Lower leg skin (tissue), 3 donors: ENCODE measurements around the gene IRF8.

Source experiments
- CTCF ChIP-seq, 3 donors: fragments of 450-650 bp; IDR thresholded peaks; one replicate each; pipeline ENCODE4 v1.5.1; 2016; ENCODE audit warnings: antibody characterized with exemption in 3 of 3, mild to moderate bottlenecking in 3 of 3, moderate library complexity in 2 of 3
- POLR2A ChIP-seq, 2 donors: fragments of 450-650 bp; IDR thresholded peaks; one replicate each; pipeline ENCODE4 v1.6.1; 2016 to 2017; ENCODE audit warnings: antibody characterized with exemption in 2 of 2, mild to moderate bottlenecking in 1 of 2, moderate library complexity in 1 of 2

GRCh38 chr16:85871756-85872155, 27.2 kb upstream of the IRF8 start:
- TF ChIP-seq CTCF (IDR thresholded peaks at IDR 0.05) (no peak), POLR2A (IDR thresholded peaks at IDR 0.05) (no peak)
